GM21825 (cell line): ENCODE data around the gene DIPK1A.

Experiments
- ATAC-seq: cut with Tn5 transposase; IDR thresholded peaks from one replicate; pipeline ENCODE4 v1.9.1; 2021; ENCODE audit warnings: mild to moderate bottlenecking, moderate library complexity; ENCODE audit not compliant: unreplicated experiment

Gene DIPK1A

GRCh38 chr1:92953491-92953890, 7.8 kb downstream of the DIPK1A start:
- peak; percentile 68 for ATAC-seq

GRCh38 chr1:92952714-92953113, 8.5 kb downstream of the DIPK1A start:
- no peak for ATAC-seq

- ATAC-seq: peak; percentile 60
Measured at GRCh38 chr1:92951141-92951582, 10.1 kb downstream of the DIPK1A start.

GRCh38 chr1:92949937-92950817, 11.1 kb downstream of the DIPK1A start:
- peak; percentile 32 for ATAC-seq

- ATAC-seq: no peak
Measured at GRCh38 chr1:92948071-92948470, 13.2 kb downstream of the DIPK1A start.

- ATAC-seq: no peak
Measured at GRCh38 chr1:92945748-92946270, 15.5 kb downstream of the DIPK1A start.

GRCh38 chr1:92944901-92945747, 16.1 kb downstream of the DIPK1A start:
- ATAC-seq: no peak

- ATAC-seq: no peak
Measured at GRCh38 chr1:92943502-92943847, 17.8 kb downstream of the DIPK1A start.

GRCh38 chr1:92940541-92940940, 20.7 kb downstream of the DIPK1A start:
- no peak for ATAC-seq

- ATAC-seq: no peak
Measured at GRCh38 chr1:92937731-92938130, 23.5 kb downstream of the DIPK1A start.

GRCh38 chr1:92936865-92937264, 24.4 kb downstream of the DIPK1A start:
- ATAC-seq: no peak

GRCh38 chr1:92934395-92935378, 26.6 kb downstream of the DIPK1A start:
- no peak for ATAC-seq

- no peak for ATAC-seq
Measured at GRCh38 chr1:92933459-92933858, 27.8 kb downstream of the DIPK1A start.

GRCh38 chr1:92931691-92932090, 29.6 kb downstream of the DIPK1A start:
- ATAC-seq: no peak

GRCh38 chr1:92929461-92929860, 31.8 kb downstream of the DIPK1A start:
- ATAC-seq: no peak

- no peak for ATAC-seq
Measured at GRCh38 chr1:92927870-92928269, 33.4 kb downstream of the DIPK1A start.

GRCh38 chr1:92926873-92927272, 34.4 kb downstream of the DIPK1A start:
- no peak for ATAC-seq

- ATAC-seq: no peak
Measured at GRCh38 chr1:92924501-92924900, 36.8 kb downstream of the DIPK1A start.

GRCh38 chr1:92923664-92924063, 37.6 kb downstream of the DIPK1A start:
- ATAC-seq: no peak

GRCh38 chr1:92922356-92923035, 38.8 kb downstream of the DIPK1A start:
- no peak for ATAC-seq
